ENCODE measurements around the gene MYO1H.

MYO1H gene

DNA sequence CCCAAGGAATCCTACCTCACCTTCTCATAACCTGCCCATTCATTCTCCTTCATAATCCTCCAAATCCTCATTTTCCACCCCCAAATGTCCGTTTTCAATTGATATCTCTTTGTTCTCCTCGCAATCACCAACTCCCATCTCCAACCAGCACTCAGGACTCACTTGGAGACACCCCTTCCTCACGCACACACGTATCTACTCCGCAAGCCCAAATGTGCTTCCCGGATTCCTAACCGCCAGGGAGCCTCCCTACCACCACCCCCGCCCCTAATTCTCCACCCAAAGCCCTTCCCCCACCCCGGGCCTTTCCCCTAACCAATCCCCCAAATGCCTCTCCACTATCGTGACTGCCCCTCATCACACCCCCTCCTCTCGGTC lies 129.1 kb downstream of the MYO1H start:
- DNase-seq = no peak

GRCh38 chr12:109477185-109477962 lies 129.7 kb downstream of the MYO1H start, which contains the start of the genes KCTD10 and UBE3B:
KCTD10 (minus strand) TSS chr12:109477300; CDS start chr12:109477262, 38 bp downstream.
UBE3B (plus strand) TSS chr12:109477634; CDS start chr12:109483552, 5,918 bp downstream.
- peak; percentile 79 for DNase-seq

GRCh38 chr12:109477963-109478315 lies 130.2 kb downstream of the MYO1H start:
- no peak for DNase-seq

- DNase-seq = no peak
Observed at GRCh38 chr12:109479761-109480160, 132.1 kb downstream of the MYO1H start.

DNA sequence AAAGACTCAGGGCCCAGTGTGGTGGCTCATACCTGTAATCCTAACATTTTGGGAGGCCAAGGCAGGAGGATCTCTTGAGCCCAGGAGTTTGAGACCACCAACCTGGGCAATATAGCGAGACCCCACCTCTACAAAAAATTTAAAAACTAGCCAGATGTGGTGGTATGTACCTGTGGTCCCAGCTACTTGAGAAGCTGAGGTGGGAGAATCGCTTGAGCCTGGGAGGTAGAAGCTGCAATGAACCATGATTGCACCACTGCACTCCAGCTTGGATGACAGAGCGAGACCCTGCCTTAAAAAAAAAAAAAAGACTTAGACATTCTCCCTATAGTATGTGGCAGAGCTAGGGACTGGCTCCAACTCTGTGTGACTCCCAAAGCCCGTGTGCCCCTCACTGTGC lies 132.7 kb downstream of the MYO1H start:
- no peak for DNase-seq

DNA sequence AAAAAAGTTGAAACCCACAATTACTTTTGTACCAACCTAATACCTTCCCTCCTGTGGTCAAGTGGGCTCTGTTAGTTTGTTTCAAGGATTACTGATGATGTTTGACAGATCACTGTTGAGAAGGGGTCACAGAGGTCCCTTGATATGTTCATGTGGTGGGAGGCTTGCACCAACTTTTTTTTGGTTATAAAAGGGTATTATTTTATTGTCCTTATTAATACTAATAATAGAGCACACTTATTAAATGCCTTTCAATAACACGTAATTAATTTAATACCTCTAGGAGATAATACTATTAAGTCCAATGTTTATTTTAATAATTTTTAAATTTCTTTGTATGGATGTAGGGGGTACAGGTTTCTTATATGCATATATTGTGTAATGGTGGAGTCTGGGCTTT lies 134.2 kb downstream of the MYO1H start:
- no peak for DNase-seq

DNA sequence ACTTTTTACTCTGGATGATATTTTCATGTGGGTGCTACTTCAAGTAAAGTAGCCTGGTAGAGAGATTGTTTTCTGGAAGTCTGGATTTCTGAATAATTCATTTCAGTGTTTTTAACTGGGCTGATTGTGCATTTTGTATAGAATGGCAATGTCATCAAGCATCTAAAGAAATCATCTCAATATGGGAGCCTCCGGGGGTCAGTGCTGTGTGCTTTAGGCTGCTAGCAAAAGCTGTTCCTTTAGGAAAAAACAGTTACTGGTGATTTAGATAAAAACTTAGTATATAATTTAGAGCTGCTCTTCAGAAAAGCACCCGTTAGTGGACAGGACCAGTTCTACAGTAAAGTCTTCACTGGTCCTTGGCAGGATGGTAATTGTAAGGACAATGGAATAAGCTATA lies 134.8 kb downstream of the MYO1H start:
- no peak for DNase-seq

DNA sequence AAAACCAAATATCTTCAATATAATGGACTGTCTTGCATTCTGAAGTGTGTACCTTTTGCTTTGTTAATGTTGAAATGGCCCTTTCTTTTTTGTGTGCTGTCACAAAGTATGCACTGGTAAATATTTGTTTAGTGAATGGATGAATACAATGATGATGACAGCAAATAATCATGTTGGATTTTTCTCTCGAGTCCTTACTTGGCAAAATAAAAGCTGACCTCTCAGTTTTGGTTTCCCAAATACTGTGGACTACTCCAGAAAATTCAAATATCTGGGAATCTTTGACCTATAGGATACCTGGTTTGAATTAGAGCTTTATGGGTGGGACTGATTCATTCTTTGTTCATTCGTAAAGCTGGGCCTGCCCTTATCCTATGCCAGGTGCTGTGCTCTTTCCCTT lies 135.2 kb downstream of the MYO1H start:
- DNase-seq = no peak

- DNase-seq = no peak
Observed at GRCh38 chr12:109483346-109483745, 135.6 kb downstream of the MYO1H start.

DNA sequence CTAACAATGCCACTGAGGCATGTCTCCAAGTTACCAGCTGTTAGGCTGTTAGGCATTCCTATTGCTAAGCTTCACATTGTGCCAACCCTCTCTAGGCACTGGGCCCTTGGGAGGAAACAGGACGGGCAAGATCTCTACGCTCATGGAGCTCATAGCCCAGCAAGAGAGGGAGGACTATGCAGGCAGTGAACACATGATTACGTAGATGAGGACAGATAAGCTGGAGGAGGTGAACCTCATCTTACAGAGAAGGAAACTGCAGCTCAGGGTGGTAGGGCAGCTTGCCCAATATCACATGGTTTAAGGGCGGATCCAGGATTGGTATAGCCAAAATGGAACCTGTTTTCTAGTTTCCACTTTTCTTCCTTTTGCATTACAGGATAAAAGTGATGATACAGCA lies 137.5 kb downstream of the MYO1H start:
- DNase-seq = no peak

- no peak for DNase-seq
Observed at GRCh38 chr12:109487181-109488050, 139.7 kb downstream of the MYO1H start.

DNA sequence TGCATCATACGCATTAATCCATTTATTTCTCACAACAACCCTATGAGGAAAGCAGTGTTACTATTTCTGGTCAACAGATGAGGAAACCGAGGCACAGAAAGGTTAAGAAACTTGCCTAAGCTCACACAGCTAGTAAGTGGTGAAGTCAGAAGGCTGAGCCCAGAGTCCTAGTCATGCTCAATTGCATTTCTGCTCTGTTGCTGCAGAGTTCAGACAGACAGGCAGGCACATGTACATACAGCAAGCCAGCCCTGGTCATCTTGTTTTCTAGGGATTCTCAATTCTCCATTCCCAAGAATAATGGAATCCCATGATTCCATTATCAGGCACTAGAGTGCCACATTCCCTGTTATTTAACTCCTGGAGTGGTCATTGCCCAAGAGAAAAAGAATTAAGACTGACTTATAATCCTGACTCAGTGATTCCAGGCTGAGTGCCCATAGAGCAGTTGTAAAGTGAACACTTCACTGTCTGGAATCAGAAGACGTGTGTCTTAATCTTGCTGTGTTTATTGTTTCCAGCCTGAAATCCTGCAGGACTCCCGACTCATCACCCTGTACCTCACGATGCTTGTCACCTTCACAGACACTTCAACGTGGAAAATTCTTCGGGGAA lies 140.5 kb downstream of the MYO1H start:
- DNase-seq = no peak

GRCh38 chr12:109489016-109489954 lies 141.6 kb downstream of the MYO1H start:
- no peak for DNase-seq

DNA sequence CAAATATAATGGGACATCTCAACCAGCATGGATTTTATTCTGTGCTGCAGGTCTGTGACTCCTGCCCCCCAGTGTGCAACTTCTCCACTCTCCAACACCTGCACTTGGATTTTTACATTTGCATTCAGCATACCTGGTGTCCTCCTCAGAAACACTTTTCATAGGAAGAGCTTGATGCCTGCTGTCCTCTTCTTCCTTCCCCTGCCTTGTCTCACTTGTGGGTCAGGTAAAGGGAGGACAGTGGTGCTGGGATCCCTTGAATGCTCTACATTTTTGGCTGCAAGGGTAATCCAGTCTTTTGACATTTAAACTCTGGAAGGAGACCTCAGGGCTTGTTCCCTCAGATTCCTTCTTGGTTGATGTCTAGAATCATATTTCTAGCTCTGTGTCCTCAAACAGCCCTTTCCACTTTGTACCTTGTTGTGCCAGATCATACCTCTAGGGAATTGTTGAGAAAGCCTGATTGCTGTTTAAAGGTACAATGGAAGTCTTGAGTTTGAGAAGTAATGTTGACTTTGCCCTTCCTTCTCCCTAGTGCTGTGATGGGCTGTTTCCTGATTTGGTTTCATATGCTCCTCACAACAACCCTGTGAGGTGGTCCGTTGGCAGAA lies 142.4 kb downstream of the MYO1H start:
- no peak for DNase-seq

- no peak for DNase-seq
Observed at GRCh38 chr12:109491671-109492070, 144.0 kb downstream of the MYO1H start.

DNA sequence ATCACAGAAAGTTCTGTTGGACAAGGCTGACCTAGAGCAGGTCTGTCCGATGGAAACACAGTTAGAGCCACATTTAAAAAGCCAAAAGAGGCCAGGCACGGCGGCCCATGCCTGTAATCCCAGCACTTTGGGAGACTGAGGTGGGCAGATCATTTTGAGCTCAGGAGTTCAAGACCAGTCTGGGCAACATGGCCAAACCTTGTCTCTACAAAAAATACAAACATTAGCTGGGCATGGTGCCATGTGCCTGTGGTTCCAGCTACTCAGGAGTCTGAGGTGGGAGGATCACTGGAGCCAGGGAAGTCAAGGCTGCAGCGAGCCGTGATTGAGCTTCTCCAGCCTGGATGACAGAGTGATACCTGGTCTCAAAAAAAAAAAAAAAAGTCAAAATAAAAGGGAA lies 144.7 kb downstream of the MYO1H start:
- no peak for DNase-seq

DNA sequence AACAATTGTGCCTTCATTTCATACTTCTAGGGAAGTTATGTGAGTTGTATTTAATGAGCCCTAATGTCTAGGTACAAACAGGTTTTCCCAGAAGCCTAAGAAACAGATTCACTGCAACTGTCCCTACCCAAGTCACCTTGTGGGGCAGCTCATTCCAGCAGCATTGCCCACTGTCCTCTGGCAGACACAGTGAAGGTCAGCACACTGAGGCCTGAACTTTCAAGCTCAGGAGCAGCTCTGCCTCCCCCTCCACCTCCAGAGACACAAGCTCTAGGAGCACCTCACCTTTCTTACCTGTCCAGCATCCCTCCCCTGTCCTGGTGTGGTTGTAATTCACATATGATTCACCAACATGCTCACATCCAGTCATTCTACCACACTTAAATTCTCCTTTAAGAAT lies 145.4 kb downstream of the MYO1H start:
- no peak for DNase-seq

DNA sequence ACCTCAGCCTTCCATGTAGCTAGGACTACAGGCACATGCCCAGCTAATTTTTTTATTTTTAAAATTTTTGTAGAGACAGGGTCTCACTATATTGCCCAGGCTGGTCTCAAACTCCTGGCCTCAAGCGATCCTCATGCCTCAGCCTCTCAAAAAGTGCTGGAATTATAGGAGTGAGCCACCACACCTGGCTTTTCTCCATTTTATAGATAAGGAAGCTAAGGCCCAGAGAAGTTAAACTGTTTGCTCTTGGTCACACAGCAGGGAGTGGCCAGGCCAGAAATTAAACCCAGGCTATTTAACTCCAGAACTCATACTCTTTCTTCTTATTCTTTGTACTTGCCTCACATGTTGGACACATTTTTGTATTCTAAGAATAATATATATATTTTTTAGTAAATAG lies 146.2 kb downstream of the MYO1H start:
- no peak for DNase-seq

- DNase-seq = no peak
Observed at GRCh38 chr12:109494348-109494881, 146.7 kb downstream of the MYO1H start.

DNA sequence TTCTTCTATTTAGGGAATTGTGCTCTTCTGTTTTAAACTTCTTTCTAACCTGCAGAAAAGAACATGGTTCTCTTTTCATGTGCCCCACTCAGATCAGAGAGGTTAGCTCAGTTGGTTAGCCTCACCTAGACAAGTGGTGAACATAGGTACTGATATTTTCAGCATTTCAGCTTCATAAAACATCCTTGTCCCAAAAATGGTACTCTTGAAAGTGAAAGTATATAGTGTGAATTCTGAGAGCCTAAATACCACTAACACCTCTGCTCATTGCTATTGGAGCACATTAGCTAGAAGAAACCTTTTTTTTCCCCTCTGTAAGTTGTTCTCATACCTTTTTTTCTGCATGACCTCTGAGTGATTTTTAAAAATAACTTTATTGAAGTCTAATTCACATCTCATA lies 147.3 kb downstream of the MYO1H start:
- no peak for DNase-seq

GRCh38 chr12:109496306-109496705 lies 148.6 kb downstream of the MYO1H start:
- no peak for DNase-seq

DNA sequence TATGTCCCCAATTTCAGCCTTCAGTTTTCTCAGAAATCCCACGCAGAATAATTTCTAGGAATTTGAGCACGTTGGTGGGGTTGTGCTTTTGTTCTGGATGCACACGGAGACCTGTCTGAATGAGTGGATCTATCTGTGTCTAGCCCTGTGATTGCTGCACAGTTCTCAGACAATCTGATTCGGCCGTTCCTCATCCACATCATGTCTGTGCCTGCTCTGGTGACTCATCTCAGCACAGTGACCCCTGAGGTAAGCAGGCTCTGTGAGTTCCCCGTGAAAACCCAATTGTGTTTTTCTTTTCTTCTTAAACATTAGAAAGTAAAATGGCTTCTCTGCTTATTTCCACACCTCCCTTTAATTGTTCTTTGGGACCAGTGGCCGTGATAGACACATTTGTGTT lies 150.0 kb downstream of the MYO1H start:
- DNase-seq = no peak

Measured in CD4-positive, alpha-beta T cell treated with Interleukin-4 for 4 hours (primary cell).